H1 (cell line): ENCODE data around the gene FANK1. TPM values are rescaled to one million over a fixed set of nuclear protein-coding genes. Genes with fewer than 3 reads are reported as not detected.

Source experiments
- CTCF ChIA-PET: fragments of 300-600 bp; sonication (Branson Sonifier 250); formaldehyde crosslinking; loops from one replicate; lab custom pipeline; 2021; ENCODE audit not compliant: partially characterized antibody; lab: Charles Lee
- POLR2A ChIA-PET: fragments of 300-600 bp; sonication (Branson Sonifier 250); formaldehyde crosslinking; loops from one replicate; lab custom pipeline; 2021; ENCODE audit warnings: inconsistent platforms; ENCODE audit not compliant: partially characterized antibody; lab: Charles Lee
- DNase-seq, 2 experiments: peaks; one replicate each; pipeline versions ENCODE4 v3.0.0 to v3.0.0-alpha.2; 2010 to 2022; ENCODE audit warnings: low spot score in 2 of 2, low read depth in 1 of 2, mixed read lengths in 1 of 2
- FAIRE-seq: peaks from 2 replicates; lab custom pipeline; 2011; peaks lifted over from hg19 to GRCh38; lab: Jason Lieb, UNC
- H2AFZ ChIP-seq: 2 replicates; pipeline ENCODE4 v1.8.1; 2012; ENCODE audit warnings: low read length, inconsistent platforms
- H2AK5ac ChIP-seq: 2 replicates; pipeline ENCODE4 v1.6.1; 2013; ENCODE audit warnings: low read depth, low read length
- H2BK120ac ChIP-seq: replicated peaks from 2 replicates; pipeline ENCODE3; 2013; ENCODE audit warnings: low read depth, low read length, inconsistent platforms
- H2BK12ac ChIP-seq: 2 replicates; pipeline ENCODE4 v1.6.1; 2013; ENCODE audit warnings: low read depth, low read length
- H2BK15ac ChIP-seq: 2 replicates; pipeline ENCODE4 v1.6.1; 2013; ENCODE audit warnings: low read length
- H2BK20ac ChIP-seq: 2 replicates; pipeline ENCODE4 v1.6.1; 2013; ENCODE audit warnings: low read length
- H2BK5ac ChIP-seq: 2 replicates; pipeline ENCODE4 v1.6.1; 2013; ENCODE audit warnings: low read depth, low read length
- H3K14ac ChIP-seq: 2 replicates; pipeline ENCODE4 v1.6.1; 2013; ENCODE audit warnings: inconsistent platforms; ENCODE audit not compliant: insufficient read length
- H3K18ac ChIP-seq: 2 replicates; pipeline ENCODE4 v1.6.1; 2013; ENCODE audit warnings: low read length; ENCODE audit errors: extremely low read depth
- H3K23ac ChIP-seq: 2 replicates; pipeline ENCODE4 v1.6.1; 2013; ENCODE audit warnings: inconsistent platforms; ENCODE audit not compliant: insufficient read length
- H3K23me2 ChIP-seq: 2 replicates; pipeline ENCODE4 v1.6.1; 2013; ENCODE audit warnings: low read depth, low read length
- H3K27ac ChIP-seq: 2 replicates; pipeline ENCODE4 v1.6.1; 2011; ENCODE audit warnings: low read depth, low read length, inconsistent platforms
- H3K27me3 ChIP-seq, 4 experiments: replicated peaks in 1 of 4; 1 replicate in 1 of 4; 2 replicates in 3 of 4; pipeline versions ENCODE4 v1.6.1 to v1.8.1; 2011 to 2013; ENCODE audit warnings: low read length in 3 of 4, mild to moderate bottlenecking in 3 of 4, inconsistent platforms in 2 of 4, mixed read lengths in 2 of 4, moderate library complexity in 1 of 4; ENCODE audit not compliant: control insufficient read depth in 3 of 4, insufficient read depth in 3 of 4; ENCODE audit errors: extremely low read depth in 1 of 4
- H3K36me3 ChIP-seq, 4 experiments: 2 replicates each; pipeline versions ENCODE4 v1.6.1 to v1.8.1; 2011 to 2013; ENCODE audit warnings: mild to moderate bottlenecking in 4 of 4, low read length in 3 of 4, moderate library complexity in 2 of 4, control low read depth in 1 of 4, inconsistent platforms in 1 of 4; ENCODE audit not compliant: insufficient read depth in 4 of 4, control insufficient read depth in 2 of 4
- H3K4ac ChIP-seq: replicated peaks from 2 replicates; pipeline ENCODE3; 2013; ENCODE audit warnings: low read length, low read depth, mixed read lengths, inconsistent platforms; ENCODE audit not compliant: insufficient read length
- H3K4me1 ChIP-seq, 4 experiments: replicated peaks in 1 of 4; 1 replicate in 1 of 4; 2 replicates in 3 of 4; pipeline versions ENCODE4 v1.6.1 to v1.8.1; 2011 to 2013; ENCODE audit warnings: low read length in 3 of 4, inconsistent platforms in 2 of 4, mixed read lengths in 1 of 4; ENCODE audit not compliant: insufficient read depth in 4 of 4, control insufficient read depth in 3 of 4
- H3K4me2 ChIP-seq, 2 experiments: 2 replicates each; pipeline versions ENCODE4 v1.6.1 to v1.8.1; 2011 to 2013; ENCODE audit warnings: low read depth in 2 of 2, low read length in 2 of 2, control low read depth in 1 of 2, inconsistent platforms in 1 of 2, mild to moderate bottlenecking in 1 of 2; ENCODE audit not compliant: insufficient read depth in 1 of 2
- H3K4me3 ChIP-seq, 4 experiments: fragments of 200-600, 300-600 bp in 1 of 4; sonication (generic), shearing (Covaris generic), sonication (Bioruptor Twin) in 1 of 4; 2 replicates each; pipeline versions ENCODE4 v1.5.1 to v1.8.1; 2011 to 2016; ENCODE audit warnings: low read length in 4 of 4, low read depth in 3 of 4, control low read depth in 2 of 4, inconsistent platforms in 2 of 4, mild to moderate bottlenecking in 2 of 4, mixed read lengths in 1 of 4, moderate library complexity in 1 of 4; ENCODE audit not compliant: insufficient read depth in 2 of 4; ENCODE audit errors: extremely low read depth in 1 of 4
- H3K56ac ChIP-seq: replicated peaks from 2 replicates; pipeline ENCODE3; 2013; ENCODE audit warnings: low read depth, mild to moderate bottlenecking, mixed read lengths, low read length, inconsistent platforms; ENCODE audit not compliant: insufficient read length
- H3K79me1 ChIP-seq: 2 replicates; pipeline ENCODE4 v1.6.1; 2013; ENCODE audit warnings: low read depth, low read length, control low read depth
- H3K79me2 ChIP-seq, 2 experiments: 2 replicates each; pipeline versions ENCODE4 v1.6.1 to v1.8.1; 2012 to 2013; ENCODE audit warnings: low read length in 2 of 2, mild to moderate bottlenecking in 2 of 2, inconsistent platforms in 1 of 2; ENCODE audit not compliant: insufficient read depth in 2 of 2, control insufficient read depth in 1 of 2
- H3K9ac ChIP-seq, 4 experiments: replicated peaks in 1 of 4; 1 replicate in 1 of 4; 2 replicates in 3 of 4; pipeline versions ENCODE4 v1.6.1 to v1.8.1; 2011 to 2013; ENCODE audit warnings: low read depth in 3 of 4, low read length in 3 of 4, control low read depth in 2 of 4, mild to moderate bottlenecking in 2 of 4, moderate library complexity in 2 of 4, inconsistent platforms in 1 of 4; ENCODE audit errors: extremely low read depth in 1 of 4
- H3K9me3 ChIP-seq, 2 experiments: 2 replicates each; pipeline versions ENCODE4 v1.6.1 to v1.8.1; 2012 to 2013; ENCODE audit warnings: mild to moderate bottlenecking in 2 of 2, moderate library complexity in 2 of 2, control low read depth in 1 of 2, inconsistent platforms in 1 of 2, low read depth in 1 of 2, low read length in 1 of 2, mixed read lengths in 1 of 2; ENCODE audit not compliant: insufficient read depth in 2 of 2
- H4K20me1 ChIP-seq, 2 experiments: replicated peaks in 1 of 2; 2 replicates each; pipeline versions ENCODE3 to v1.8.1; 2011 to 2013; ENCODE audit warnings: inconsistent platforms in 2 of 2, low read length in 2 of 2, mild to moderate bottlenecking in 1 of 2; ENCODE audit not compliant: insufficient read depth in 2 of 2, control insufficient read depth in 1 of 2
- H4K5ac ChIP-seq: 2 replicates; pipeline ENCODE4 v1.6.1; 2013; ENCODE audit warnings: low read length, low read depth, mixed read lengths, inconsistent platforms; ENCODE audit not compliant: insufficient read length
- H4K8ac ChIP-seq: 2 replicates; pipeline ENCODE4 v1.8.0; 2013; ENCODE audit warnings: mild to moderate bottlenecking, moderate library complexity, low read length, inconsistent platforms; ENCODE audit not compliant: insufficient read depth; ENCODE audit errors: extremely low read depth
- H4K91ac ChIP-seq: replicated peaks from 2 replicates; pipeline ENCODE3; 2013; ENCODE audit warnings: low read length, mixed read lengths, inconsistent platforms; ENCODE audit not compliant: insufficient read length
- ATF3 ChIP-seq: IDR thresholded peaks from 2 replicates; pipeline ENCODE4 v1.6.1; 2011; ENCODE audit warnings: low read depth, mild to moderate bottlenecking, low read length; ENCODE audit not compliant: insufficient read depth
- BRCA1 ChIP-seq: IDR thresholded peaks from 2 replicates; pipeline ENCODE4 v1.6.1; 2012; ENCODE audit warnings: low read depth, low read length, improper control_type of control experiment
- CBX5 ChIP-seq: fragments of 300-800, 300-1000 bp; sonication (generic); IDR thresholded peaks from 2 replicates; pipeline ENCODE4 v1.7.1; 2016; ENCODE audit warnings: antibody characterized with exemption, low read length, low read depth
- CREB1 ChIP-seq: IDR thresholded peaks from 2 replicates; pipeline ENCODE4 v1.6.1; 2012; ENCODE audit warnings: inconsistent platforms
- CTCF ChIP-seq, 3 experiments: IDR thresholded peaks; 1 replicate in 2 of 3; 2 replicates in 1 of 3; pipeline versions ENCODE4 v1.5.1 to v1.6.1; 2011; ENCODE audit warnings: low read length in 3 of 3, mild to moderate bottlenecking in 3 of 3, inconsistent platforms in 2 of 3, low read depth in 1 of 3, moderate library complexity in 1 of 3; ENCODE audit not compliant: insufficient read depth in 1 of 3; ENCODE audit errors: control extremely low read depth in 1 of 3
- GABPA ChIP-seq: IDR thresholded peaks from 2 replicates; pipeline ENCODE4 v1.6.1; 2011; ENCODE audit warnings: mild to moderate bottlenecking, low read length, moderate library complexity, borderline replicate concordance; ENCODE audit not compliant: insufficient read depth
- HDAC6 ChIP-seq: IDR thresholded peaks from one replicate; pipeline ENCODE4 v1.7.1; 2012; ENCODE audit warnings: low read depth, mild to moderate bottlenecking, inconsistent platforms, low read length, moderate library complexity
- PHF8 ChIP-seq: fragments of 200-600 bp; sonication (generic); conservative IDR thresholded peaks from 2 replicates; pipeline ENCODE4 v1.7.1; 2012; ENCODE audit warnings: low read depth, mild to moderate bottlenecking, inconsistent platforms, low read length, moderate library complexity
- POLR2AphosphoS5 ChIP-seq: IDR thresholded peaks from 2 replicates; pipeline ENCODE4 v1.6.1; 2011; ENCODE audit warnings: low read depth, low read length
- SIRT6 ChIP-seq: IDR thresholded peaks from one replicate; pipeline ENCODE4 v1.7.1; 2012; ENCODE audit warnings: low read length, inconsistent platforms
- TEAD4 ChIP-seq: IDR thresholded peaks from 2 replicates; pipeline ENCODE4 v1.6.1; 2012; ENCODE audit warnings: low read depth, low read length, inconsistent platforms, mixed read lengths
- WGBS, 2 experiments: shearing (Covaris generic) in 1 of 2; methylation state at CpG; one replicate each; pipeline versions ENCODE4 v1.1.6 to v1.1.7; 2013 to 2015; ENCODE audit warnings: low lambda C conversion rate in 2 of 2, mixed read lengths in 2 of 2, inconsistent platforms in 1 of 2, low coverage in 1 of 2, missing lambda C conversion rate in 1 of 2; ENCODE audit not compliant: insufficient replicate concordance in 2 of 2, insufficient coverage in 1 of 2, insufficient read length in 1 of 2; ENCODE audit errors: extremely low coverage in 1 of 2, missing lambda C conversion rate in 1 of 2; 5-methylcytosine and 5-hydroxymethylcytosine counted together
- polyA plus RNA-seq, 7 experiments: library from polyadenylated mRNA; depleted of rRNA in 3 of 7; stranded (reverse) in 5 of 7; unstranded in 2 of 7; fragments of >200 nt in 5 of 7; fragments of 200-250 nt in 2 of 7; gene quantifications; 1 replicate in 5 of 7; 2 replicates in 1 of 7; 4 replicates in 1 of 7; pipeline versions ENCODE4 v1.2.1 to v1.2.3, GENCODE V29; 2011 to 2013; ENCODE audit warnings: missing spikeins in 2 of 7, mixed read lengths in 2 of 7
- total RNA-seq: library from RNA; stranded (reverse); fragmentation: NEBNext Ultra II Directional; extraction: Animal tissue kit (Norgen Biotek cat#: 25700); gene quantifications from 2 replicates; pipeline ENCODE4 v1.2.1, GENCODE V29; 2021

FANK1 gene
- total and polyA plus RNA-seq, 2 of the 8 experiments (the other 6 are each of a cell fraction or from before 2014, with no cell fraction given), result 1.2 TPM; not detected in 1

- ChIA-PET POLR2A (no interaction called here), CTCF (interaction anchor here (0.8 kb wide), 1 partner anchor 42 kb away, joined by 3 read pairs; no protein-coding TSS in a partner anchor)
- Histone ChIP-seq H3K36me3 (no peaks in the 10 kb centered on the region), H3K14ac (no peak overlapping the region), H4K20me1 (no peaks in the 10 kb centered on the region), H3K4me1 (no peaks in the 10 kb centered on the region; a peak in 1 of 7 replicates), H3K4me3 (no peak overlapping the region), H2BK12ac (no peak overlapping the region), H3K9ac (no peak overlapping the region), H3K9me3 (peaks cover 8 to 9% of the 10 kb centered on the region in 2 experiments; a peak in 3 of 4 replicates), H4K8ac (no peak overlapping the region; the same call in 1 of the 2 replicates), H3K27me3 (no peaks in the 10 kb centered on the region), H3K23ac (no peak overlapping the region), H4K5ac (no peak overlapping the region), H2BK5ac (no peak overlapping the region), H3K56ac (no peak overlapping the region), H3K4ac (no peak overlapping the region), H3K18ac (no peak overlapping the region), H3K79me2 (no peaks in the 10 kb centered on the region), H2AFZ (no peak overlapping the region), H3K27ac (no peak overlapping the region), H3K23me2 (no peaks in the 10 kb centered on the region), H2BK15ac (no peak overlapping the region), H3K79me1 (no peaks in the 10 kb centered on the region), H4K91ac (no peak overlapping the region), H3K4me2 (no peak overlapping the region), H2BK120ac (no peak overlapping the region), H2BK20ac (no peak overlapping the region), H2AK5ac (no peak overlapping the region)
- DNase-seq, result no peak
- no peak for FAIRE-seq
- WGBS, 2 experiments, result 88% methylated on average over 13 of the region's 13 CpGs; no CpG with 5 or more reads in 1 of the 2 experiments
- no peak for TF ChIP-seq CREB1
- TF ChIP-seq BRCA1, result no peak
- no peak for TF ChIP-seq POLR2AphosphoS5
- TF ChIP-seq PHF8, result no peak
- TF ChIP-seq TEAD4, result no peak
- no peak for TF ChIP-seq CBX5
- no peak for TF ChIP-seq GABPA
- TF ChIP-seq SIRT6, result no peak
- TF ChIP-seq HDAC6, result no peak
- no peak for TF ChIP-seq CTCF (IDR thresholded peaks at IDR 0.05; ENCODE audit: control extremely low read depth in 1 of 3, insufficient read depth in 1 of 3, low read depth in 1 of 3, low read length in 3 of 3)
- TF ChIP-seq ATF3, result no peak
Observed at GRCh38 chr10:125940515-125940914, 44.2 kb downstream of the FANK1 start.
